ENCODE measurements around the gene CLDN22.

DNA sequence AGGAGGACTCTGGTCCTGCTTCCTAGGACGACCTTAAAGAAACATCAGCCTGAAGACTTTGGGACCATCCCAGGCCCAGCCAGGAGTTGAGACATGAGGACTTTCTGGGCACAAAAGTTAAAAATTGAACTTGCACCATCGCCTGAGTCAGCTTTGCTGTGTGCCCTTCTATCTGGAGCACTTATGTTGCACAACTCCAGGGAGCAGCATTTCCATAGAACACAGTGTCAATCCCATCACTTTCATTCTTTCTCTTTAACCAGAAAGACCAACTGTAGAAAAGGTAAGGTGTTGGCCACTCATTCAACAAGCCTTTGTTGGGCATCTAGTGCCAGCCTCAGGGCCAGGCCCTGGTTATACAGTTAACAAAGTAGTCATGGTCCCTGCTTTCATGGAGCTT lies 10.8 kb upstream of the CLDN22 start:
- TF ChIP-seq, protein P1, sequence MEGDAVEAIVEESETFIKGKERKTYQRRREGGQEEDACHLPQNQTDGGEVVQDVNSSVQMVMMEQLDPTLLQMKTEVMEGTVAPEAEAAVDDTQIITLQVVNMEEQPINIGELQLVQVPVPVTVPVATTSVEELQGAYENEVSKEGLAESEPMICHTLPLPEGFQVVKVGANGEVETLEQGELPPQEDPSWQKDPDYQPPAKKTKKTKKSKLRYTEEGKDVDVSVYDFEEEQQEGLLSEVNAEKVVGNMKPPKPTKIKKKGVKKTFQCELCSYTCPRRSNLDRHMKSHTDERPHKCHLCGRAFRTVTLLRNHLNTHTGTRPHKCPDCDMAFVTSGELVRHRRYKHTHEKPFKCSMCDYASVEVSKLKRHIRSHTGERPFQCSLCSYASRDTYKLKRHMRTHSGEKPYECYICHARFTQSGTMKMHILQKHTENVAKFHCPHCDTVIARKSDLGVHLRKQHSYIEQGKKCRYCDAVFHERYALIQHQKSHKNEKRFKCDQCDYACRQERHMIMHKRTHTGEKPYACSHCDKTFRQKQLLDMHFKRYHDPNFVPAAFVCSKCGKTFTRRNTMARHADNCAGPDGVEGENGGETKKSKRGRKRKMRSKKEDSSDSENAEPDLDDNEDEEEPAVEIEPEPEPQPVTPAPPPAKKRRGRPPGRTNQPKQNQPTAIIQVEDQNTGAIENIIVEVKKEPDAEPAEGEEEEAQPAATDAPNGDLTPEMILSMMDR (IDR thresholded peaks at IDR 0.05), result no peak
- TF ChIP-seq ZFX (IDR thresholded peaks at IDR 0.05; ENCODE audit: borderline replicate concordance), result no peak

Data from 22Rv1 (cell line).